Neural crest cell (in vitro differentiated cells): Measurements from ENCODE around the gene THRB. TPM values are rescaled to one million over a fixed set of nuclear protein-coding genes. Genes with fewer than 3 reads are reported as not detected.

Experiments used
- DNase-seq: peaks from one replicate; pipeline ENCODE4 v3.0.0; 2021; ENCODE audit warnings: low read depth, mixed read lengths, low spot score
- H3K27ac Mint-ChIP-seq: one replicate; pipeline ENCODE4 v1.8.0; 2021; ENCODE audit warnings: mild to moderate bottlenecking, mixed read lengths; ENCODE audit not compliant: unreplicated experiment
- H3K27me3 Mint-ChIP-seq: 2 replicates; pipeline ENCODE4 v1.8.0; 2021; ENCODE audit warnings: low read depth, mild to moderate bottlenecking, mixed read lengths
- H3K36me3 Mint-ChIP-seq: 2 replicates; pipeline ENCODE4 v1.8.0; 2021; ENCODE audit warnings: low read depth, mild to moderate bottlenecking, mixed read lengths
- H3K4me1 Mint-ChIP-seq: 2 replicates; pipeline ENCODE4 v1.8.0; 2021; ENCODE audit warnings: mixed read lengths
- H3K4me3 Mint-ChIP-seq: one replicate; pipeline ENCODE4 v1.8.0; 2021; ENCODE audit warnings: mild to moderate bottlenecking, mixed read lengths
- H3K9me3 Mint-ChIP-seq: 2 replicates; pipeline ENCODE4 v1.8.0; 2021; ENCODE audit warnings: mixed read lengths
- CTCF ChIP-seq: fragments of 200-600 bp; sonication (generic); conservative IDR thresholded peaks from 2 replicates; pipeline ENCODE4 v1.5.0; 2021; ENCODE audit warnings: antibody characterized with exemption, mild to moderate bottlenecking
- total RNA-seq: library from RNA; stranded (reverse); gene quantifications from 2 replicates; pipeline ENCODE4 v1.2.1, GENCODE V29; 2021

THRB gene
- total RNA-seq, 1 donor from 2014 or later, result 0.65 TPM

- DNase-seq, result no peak
- H3K9me3 Mint-ChIP-seq, result no peaks in the 10 kb centered on the region
- no peak for TF ChIP-seq CTCF
- H3K27ac Mint-ChIP-seq, result no peak overlapping the region
- no peaks in the 10 kb centered on the region for H3K4me1 Mint-ChIP-seq
- H3K4me3 Mint-ChIP-seq, result no peak overlapping the region
- H3K36me3 Mint-ChIP-seq, result no peaks in the 10 kb centered on the region
- H3K27me3 Mint-ChIP-seq, result peaks cover 27% of the 10 kb centered on the region
These were observed 18.8 kb upstream of the THRB start for GRCh38 chr3:24513463-24513862.

GRCh38 chr3:24512564-24513197 is 18.0 kb upstream of the THRB start:
- peaks cover 21% of the 10 kb centered on the region for H3K27me3 Mint-ChIP-seq
- H3K9me3 Mint-ChIP-seq, result no peaks in the 10 kb centered on the region
- no peaks in the 10 kb centered on the region for H3K36me3 Mint-ChIP-seq
- DNase-seq, result no peak
- no peak for TF ChIP-seq CTCF
- no peaks in the 10 kb centered on the region for H3K4me1 Mint-ChIP-seq
- H3K4me3 Mint-ChIP-seq, result no peak overlapping the region
- no peak overlapping the region for H3K27ac Mint-ChIP-seq

- TF ChIP-seq CTCF, result no peak
- DNase-seq, result no peak
- Mint-ChIP-seq H3K36me3 (no peaks in the 10 kb centered on the region), H3K27me3 (peaks cover 7% of the 10 kb centered on the region), H3K4me1 (no peaks in the 10 kb centered on the region), H3K9me3 (no peaks in the 10 kb centered on the region), H3K27ac (no peak overlapping the region), H3K4me3 (no peak overlapping the region)
These were observed 15.5 kb upstream of the THRB start for GRCh38 chr3:24510030-24510648.

GRCh38 chr3:24508423-24508839 is 13.8 kb upstream of the THRB start:
- no peaks in the 10 kb centered on the region for H3K27me3 Mint-ChIP-seq
- no peak for TF ChIP-seq CTCF
- no peak overlapping the region for H3K4me3 Mint-ChIP-seq
- H3K36me3 Mint-ChIP-seq, result no peaks in the 10 kb centered on the region
- no peaks in the 10 kb centered on the region for H3K4me1 Mint-ChIP-seq
- no peak for DNase-seq
- H3K27ac Mint-ChIP-seq, result no peak overlapping the region
- H3K9me3 Mint-ChIP-seq, result no peaks in the 10 kb centered on the region

- Mint-ChIP-seq H3K36me3 (no peaks in the 10 kb centered on the region), H3K4me1 (no peaks in the 10 kb centered on the region), H3K4me3 (no peak overlapping the region), H3K27me3 (no peaks in the 10 kb centered on the region), H3K9me3 (no peaks in the 10 kb centered on the region), H3K27ac (no peak overlapping the region)
- no peak for TF ChIP-seq CTCF
- no peak for DNase-seq
These were observed 13.2 kb upstream of the THRB start for GRCh38 chr3:24507776-24508422.
